ENCODE results near the gene GPSM1. TPM values are rescaled to one million over a fixed set of nuclear protein-coding genes. Genes with fewer than 3 reads are reported as not detected.

GPSM1 gene
- total and polyA plus RNA-seq, 9 of the 15 experiments (the other 6 are each of a cell fraction or from before 2014, with no cell fraction given) = 0.04 to 14.2 (median 3.1) TPM

- TF ChIP-seq ZBTB43 (CRISPR knock-in tag; IDR thresholded peaks at IDR 0.05) (no peak), RFX1 (IDR thresholded peaks at IDR 0.05) (peak; percentile 82; the same call in 1 of the 2 replicates), NR1H2 (CRISPR knock-in tag; IDR thresholded peaks at IDR 0.05) (no peak), RNF219 (CRISPR knock-in tag; IDR thresholded peaks at IDR 0.05) (no peak), PKNOX1 (IDR thresholded peaks at IDR 0.05) (peak; percentile 65), THAP7 (CRISPR knock-in tag; IDR thresholded peaks at IDR 0.05) (no peak), ATF4 (CRISPR knock-in tag; IDR thresholded peaks at IDR 0.05) (no peak), ZNF274 (IDR thresholded peaks at IDR 0.05; ENCODE audit: borderline replicate concordance, low read depth, low read length) (no peak), ZNF609 (CRISPR knock-in tag; IDR thresholded peaks at IDR 0.05; ENCODE audit: borderline replicate concordance) (no peak), ZNF124 (CRISPR knock-in tag; IDR thresholded peaks at IDR 0.05) (no peak), BDP1 (IDR thresholded peaks at IDR 0.05; ENCODE audit: insufficient read depth, insufficient read length) (no peak), TRIM28 (IDR thresholded peaks at IDR 0.05) (no peak)
Observed at GRCh38 chr9:136311051-136312008, 16.0 kb upstream of the GPSM1 start (continued).

Data from K562 (cell line).